GM18499 (cell line): Measurements from ENCODE around the gene VWA2.

Experiments
- ATAC-seq: cut with Tn5 transposase; IDR thresholded peaks from one replicate; pipeline ENCODE4 v1.9.1; 2021; ENCODE audit warnings: moderate number of reproducible peaks; ENCODE audit not compliant: insufficient read depth, unreplicated experiment

The VWA2 gene

DNA sequence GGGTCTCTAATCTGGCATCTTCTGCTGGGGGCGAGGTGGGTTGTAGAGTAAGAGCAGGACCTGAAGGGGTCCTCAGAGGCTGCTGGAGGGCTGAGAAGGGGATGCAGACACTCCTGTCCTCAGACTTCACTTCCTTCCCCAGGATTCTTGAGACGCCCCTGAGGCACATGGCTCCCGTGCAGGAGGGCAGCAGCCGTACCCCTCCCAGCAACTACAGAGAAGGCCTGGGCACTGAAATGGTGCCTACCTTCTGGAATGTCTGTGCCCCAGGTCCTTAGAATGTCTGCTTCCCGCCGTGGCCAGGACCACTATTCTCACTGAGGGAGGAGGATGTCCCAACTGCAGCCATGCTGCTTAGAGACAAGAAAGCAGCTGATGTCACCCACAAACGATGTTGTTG, 52.0 kb downstream of the VWA2 start:
- no peak for ATAC-seq

DNA sequence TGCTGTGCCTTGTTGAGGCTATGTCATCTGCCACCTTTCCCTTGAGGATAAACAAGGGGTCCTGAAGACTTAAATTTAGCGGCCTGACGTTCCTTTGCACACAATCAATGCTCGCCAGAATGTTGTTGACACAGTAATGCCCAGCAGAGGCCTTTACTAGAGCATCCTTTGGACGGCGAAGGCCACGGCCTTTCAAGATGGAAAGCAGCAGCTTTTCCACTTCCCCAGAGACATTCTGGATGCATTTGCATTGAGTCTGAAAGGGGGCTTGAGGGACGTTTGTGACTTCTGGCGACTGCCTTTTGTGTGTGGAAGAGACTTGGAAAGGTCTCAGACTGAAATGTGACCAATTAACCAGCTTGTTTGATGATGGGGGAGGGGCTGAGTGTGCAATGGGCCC, 52.5 kb downstream of the VWA2 start:
- no peak for ATAC-seq

DNA sequence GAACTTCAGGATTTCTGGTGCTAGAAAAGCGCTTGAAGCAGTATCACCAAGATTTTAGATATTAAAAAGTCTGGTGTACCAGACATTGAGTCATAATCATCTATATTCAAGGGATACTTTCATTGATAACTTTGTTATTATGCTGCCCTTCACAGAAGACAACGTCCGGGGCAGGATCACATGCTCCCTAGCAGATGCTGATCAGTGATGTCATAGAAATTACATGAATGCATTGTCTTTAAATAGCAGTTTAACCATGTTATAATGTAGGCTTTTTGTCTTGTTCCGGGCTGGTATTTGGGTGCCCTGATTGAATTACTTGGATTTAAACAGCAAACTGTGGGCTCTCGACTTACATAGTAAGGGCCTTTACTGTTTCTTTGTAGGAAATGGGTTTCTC, 54.0 kb downstream of the VWA2 start:
- no peak for ATAC-seq

DNA sequence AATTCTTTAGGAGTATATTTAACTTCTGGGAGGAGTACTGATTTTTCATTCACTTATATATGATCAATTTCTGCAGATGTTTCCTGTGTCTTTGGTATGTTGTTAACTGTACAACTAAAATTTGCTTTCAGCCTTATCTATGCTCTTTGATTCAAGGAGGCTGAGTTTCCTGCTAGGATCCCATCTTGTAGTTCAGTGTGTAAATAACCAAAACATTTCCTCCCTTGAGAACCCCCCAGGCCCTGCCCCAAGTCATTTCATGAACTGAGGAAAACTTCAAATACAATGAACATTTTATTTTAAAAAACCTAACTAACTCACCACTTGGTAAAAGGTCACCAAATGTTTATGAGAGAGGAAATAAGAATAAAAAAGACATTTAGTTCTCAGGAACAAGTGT, 55.5 kb downstream of the VWA2 start:
- ATAC-seq: no peak

DNA sequence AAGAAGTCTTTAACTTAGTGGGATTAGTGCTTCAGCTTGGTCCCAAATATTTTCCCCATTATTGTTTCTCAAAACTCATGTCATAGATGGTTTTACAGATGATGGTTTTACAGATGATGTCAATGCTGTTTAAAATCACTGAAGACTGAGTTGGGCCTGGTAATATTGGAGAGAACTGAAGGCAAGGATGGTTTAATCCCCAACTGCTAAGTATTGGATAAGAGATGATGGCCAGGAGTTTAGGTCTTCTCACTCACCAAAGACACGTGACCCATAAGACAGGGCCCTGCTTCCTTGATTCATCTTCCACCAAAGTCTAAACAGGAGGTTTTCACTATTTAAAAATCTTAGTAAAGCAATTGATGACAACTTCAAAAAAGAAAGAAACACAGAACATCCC, 56.3 kb downstream of the VWA2 start:
- ATAC-seq: no peak

DNA sequence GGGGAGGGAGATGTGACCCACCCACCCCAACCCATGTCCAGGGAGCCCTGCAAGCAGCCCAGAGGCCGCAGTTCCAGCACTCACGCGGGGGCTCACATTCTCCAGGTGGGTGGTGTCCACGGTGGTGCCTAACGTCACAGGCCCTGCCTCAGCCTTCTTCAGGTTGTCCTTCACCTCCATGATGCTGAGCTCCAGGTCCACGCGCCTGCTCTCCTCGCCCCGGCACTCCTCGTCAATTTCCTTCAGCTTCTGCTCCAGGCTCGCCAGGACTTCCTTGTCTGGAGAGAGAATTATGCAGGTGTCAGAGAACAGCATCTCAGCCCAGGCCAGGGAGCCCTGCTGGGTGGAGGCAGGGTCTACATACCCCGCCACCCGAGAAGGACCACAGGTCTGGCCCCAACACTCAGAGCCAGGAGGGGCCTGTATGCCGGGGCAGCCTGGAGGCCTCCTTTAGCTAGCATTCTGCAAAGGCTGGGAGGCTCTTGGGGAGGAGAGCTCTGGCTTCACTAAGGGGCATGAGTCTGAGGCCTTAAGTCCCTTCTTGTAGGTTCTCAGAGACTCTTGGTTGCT, 58.2 kb downstream of the VWA2 start:
- ATAC-seq: no peak

DNA sequence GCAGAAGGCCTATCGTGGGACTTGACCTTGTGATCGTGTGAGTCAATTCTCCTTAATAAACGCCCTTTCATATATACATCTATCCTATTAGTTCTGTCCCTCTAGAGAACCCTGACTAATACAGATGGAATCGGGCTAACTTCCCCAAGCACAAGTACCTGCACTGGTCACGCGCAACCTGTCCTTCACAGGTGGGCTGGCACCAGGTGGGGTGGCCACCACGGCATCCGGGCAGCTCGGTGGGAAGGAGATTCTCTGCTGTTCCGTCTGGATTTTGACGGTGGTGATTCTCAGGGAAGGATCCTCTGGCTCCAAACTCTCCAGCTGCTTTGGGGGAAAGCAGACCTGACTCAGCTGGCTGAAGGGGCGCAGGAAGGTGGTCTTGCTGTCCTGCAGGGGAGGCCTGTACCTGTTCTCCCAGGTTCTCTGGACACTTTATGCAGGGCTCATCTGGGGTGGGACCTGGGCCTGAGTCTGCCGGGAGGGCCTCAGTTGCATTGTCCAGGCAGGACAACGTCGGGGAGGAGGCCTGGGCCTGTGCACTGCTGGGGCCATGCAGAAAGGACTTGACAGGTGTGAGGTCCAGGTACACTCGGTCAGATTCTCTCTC, 61.1 kb downstream of the VWA2 start:
- no peak for ATAC-seq

DNA sequence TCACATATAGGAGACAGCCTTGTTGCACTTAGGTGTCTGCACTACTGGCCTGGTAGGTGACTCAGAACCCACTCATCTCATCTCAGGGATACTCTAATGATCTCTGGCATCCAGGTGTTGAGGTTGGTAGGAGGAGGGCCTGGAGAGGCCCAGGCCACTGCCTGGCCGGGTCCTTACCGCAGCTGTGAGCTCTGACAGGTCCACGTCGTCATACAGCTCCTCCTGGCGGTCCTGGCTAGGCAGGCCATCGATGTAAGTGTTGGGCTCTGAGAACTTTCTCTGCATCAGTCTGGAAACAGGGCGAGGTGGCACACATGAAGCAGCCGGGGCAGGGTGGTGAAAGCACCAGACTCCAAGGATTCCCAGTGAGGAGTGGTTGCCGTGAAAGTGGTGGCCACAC, 62.1 kb downstream of the VWA2 start:
- ATAC-seq: no peak

DNA sequence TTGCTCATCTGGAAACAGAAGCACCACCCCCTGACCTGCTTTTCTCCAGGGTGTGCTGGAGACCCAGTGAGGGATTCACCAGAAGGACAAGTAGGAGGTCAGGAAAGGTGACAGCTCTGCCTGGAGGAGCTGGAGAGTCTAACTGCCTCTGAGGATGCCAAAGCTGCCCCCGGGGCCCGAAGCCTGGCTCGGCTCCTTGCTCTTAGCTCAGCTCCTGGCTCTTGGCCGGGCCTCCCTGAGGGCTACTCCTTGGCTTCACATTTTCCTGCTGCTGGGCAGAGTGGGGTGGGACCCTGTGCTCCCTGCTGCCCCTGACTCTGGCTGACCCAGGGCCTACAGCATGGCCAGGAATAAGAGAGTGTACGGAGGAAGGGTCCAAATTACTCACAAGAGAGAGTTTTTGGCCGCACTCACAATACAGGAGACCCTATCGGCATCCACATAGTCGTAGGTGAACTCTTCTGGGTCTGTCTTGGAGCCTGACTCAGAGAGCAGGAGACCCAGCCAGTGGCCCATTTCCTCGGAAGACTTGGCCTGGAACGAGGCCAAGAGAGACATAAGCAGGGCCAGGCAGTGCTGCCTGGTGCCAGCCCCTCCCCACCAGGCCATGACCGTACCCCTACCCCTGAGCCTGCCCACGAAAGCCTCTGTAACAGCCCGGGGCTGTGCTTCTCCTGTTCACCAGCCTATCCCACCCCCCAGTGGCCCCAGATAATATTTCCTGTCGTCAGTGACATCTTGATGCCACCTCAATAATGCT, 63.1 kb downstream of the VWA2 start:
- no peak for ATAC-seq

DNA sequence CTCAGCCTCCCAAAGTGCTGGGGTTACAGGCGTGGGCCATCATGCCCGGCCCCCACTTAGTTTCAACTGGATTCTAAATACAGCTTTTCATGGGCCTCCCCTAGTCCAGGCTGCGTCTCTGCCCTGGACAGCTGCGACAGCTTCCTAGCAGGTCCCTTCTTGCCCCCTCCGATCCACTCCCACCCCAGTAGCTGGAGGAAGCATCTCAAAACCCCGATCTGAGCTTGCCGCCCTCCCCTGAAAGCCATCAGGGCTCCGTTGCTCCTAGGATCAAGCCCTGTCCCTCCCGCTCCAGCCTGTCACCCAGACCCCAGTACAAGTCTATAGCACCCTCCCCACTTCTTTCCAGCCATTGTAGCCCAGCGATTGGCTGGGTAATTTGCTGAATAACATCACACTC, 64.5 kb downstream of the VWA2 start:
- ATAC-seq: no peak

DNA sequence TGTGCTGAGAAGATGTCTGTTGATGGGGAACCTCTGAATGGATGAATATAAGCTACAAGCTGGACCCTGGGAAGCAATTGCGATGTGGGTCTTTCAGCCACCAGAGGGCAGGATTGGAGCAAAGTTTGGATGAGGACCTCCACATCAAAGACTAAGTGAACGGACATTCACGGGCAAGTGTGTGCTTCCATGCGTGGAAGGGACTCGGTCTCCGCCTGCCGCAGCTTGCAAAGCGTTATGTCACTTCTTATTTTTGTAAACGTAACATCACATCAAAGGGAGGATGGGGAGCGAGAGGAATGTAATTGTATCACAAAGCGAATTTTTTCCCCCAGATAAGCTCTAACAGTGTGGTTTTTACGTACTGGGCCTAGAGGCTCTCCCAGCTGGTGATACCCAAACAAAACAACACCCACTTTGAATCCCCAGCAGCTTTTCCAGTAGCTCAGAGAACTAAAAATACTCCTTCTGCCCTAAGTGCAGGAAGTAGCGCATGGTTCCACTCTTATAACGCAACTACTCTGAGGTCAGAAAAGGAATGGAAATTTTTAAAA, 65.0 kb downstream of the VWA2 start:
- peak; percentile 71 for ATAC-seq

DNA sequence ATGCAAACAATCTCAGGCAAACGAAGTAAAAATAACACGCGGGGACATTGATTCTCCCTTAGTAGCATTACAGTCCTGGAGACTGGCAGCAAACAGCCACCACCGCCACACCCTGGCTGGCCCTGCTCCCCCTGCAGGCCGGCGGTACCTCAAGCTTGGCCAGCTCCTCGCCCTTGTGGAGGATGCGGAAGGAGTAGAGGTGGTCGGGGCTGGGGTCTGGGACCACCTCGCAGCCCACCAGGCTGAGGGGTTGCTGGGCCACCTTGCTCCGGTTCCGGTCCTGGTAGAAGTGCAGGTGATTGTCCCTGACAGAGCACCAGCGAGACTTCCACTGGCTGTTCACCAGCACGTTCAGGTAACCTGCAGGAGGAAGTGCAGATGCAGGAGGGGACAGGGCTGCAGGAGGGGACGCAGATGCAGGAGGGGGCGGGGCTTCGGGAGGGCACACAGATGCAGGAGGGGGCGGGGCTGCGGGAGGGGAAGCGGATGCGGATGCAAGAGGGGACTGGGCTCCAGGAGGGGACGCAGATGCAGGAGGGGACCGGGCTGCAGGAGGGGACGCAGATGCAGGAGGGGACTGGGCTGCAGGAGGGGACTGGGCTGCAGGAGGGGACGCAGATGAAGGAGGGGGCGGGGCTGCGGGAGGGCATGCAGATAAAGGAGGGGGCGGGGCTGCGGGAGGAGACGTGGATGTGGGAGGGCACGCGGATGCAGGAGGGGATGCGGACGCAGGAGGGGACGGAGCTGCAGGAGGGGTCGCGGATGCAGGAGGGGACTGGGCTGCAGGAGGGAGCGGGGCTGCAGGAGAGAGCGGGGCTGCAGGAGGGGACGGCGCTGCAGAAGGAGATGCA, 65.7 kb downstream of the VWA2 start:
- peak; percentile 25 for ATAC-seq

DNA sequence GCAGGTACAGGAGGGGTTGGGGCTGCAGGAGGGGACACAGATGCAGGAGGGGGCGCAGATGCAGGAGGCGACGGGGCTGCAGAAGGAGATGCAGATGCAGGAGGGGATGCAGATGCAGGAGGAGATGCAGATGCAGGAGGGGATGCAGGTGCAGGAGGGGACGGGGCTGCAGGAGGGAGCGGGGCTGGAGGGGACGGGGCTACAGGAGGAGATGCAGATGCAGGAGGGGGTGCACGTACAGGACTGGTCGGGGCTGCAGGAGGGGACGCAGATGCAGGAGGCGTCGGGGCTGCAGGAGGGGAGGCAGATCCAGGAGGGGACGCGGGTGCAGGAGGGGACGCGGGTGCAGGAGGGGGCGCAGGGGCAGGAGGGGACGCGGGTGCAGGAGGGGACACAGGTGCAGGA, 66.5 kb downstream of the VWA2 start:
- no peak for ATAC-seq

DNA sequence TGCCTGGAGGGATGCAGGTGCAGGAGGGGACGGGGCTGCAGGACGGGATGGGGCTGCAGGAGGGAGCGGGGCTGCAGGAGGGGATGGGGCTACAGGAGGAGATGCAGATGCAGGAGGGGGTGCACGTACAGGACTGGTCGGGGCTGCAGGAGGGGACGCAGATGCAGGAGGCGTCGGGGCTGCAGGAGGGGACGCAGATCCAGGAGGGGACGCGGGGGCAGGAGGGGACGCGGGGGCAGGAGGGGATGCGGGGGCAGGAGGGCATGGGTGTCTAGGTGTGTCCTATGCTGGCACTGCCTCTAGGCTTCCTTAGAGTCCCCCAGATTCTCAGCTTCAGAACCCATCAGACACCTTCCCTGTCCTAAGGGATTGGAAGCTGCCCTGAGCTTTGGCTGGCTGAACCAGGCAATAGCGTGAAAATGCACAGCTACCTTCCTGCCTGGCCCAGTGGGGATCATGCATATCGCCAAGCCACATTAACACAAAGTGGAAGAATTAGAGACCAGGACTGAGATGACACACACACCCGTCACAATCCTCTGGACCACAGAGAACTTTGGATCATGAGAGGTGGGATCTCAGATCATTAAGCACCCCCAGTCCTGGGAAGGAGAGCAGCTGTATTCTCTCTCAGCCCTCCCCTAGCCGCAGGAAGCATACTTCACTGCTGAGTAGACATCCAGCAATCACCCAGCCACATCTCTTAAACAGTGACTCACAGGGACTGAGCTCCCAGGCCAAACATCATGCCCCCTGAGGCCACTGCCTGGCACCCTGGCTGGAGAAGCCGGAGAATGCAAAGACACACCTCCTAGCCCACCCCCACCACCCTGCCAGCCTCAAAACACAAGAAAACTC, 67.3 kb downstream of the VWA2 start:
- ATAC-seq: no peak

DNA sequence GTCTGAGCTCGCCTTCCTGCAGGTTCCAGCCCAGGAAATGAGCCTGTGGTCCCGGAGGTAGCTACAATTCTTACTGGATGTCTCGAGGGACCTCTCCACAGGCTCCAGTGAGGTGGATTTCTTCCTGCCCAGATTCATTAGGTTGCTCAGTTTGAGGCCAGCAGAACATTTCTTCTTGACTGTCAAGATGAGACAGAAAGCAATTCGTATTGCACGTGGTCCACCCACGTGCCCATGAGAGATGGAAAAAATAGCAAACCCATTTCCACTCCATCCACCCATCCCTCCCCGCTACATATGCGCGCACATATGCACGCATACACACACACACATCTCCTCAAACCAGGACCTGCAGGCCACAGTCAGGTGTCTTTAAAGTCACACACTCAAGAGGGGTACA, 68.7 kb downstream of the VWA2 start:
- no peak for ATAC-seq

DNA sequence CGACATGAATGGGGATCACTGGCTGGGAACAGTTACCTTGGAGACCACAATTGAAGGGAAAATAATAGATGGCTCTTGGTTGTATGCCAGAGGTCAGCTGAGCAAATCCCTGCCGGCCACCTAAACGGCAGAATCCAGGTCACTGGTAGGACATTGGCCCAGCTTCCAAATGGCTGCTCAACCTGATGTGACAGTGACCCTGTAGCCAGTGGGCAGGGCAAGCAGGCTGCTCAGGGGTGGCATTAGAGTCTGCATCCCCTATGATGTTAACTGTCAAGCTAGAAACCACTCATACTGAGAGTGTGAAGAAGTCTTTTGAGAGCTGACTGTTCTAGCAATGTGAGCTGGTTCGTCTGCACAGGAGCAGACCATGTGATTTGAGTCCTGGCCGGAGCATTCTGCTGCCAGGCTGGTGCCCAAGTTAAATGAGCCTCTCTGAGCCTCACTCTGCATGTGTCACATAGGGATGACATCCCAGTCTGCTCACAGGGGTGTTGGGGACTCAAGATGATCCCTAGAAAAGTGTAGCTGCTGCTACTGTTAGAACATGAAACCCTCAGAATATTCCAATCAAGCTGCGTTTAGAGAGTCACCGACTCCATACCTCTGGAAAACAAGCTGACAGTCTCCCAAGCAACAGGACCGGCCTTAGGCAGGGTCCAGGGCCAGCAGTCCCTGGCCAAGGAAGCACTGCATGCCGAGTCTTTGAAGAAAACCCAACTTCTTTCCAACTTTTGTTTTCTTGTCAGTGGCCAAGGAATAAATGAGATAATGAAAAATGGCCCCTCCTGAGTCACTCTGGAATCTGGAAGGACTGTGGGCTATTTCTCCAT, 69.7 kb downstream of the VWA2 start:
- no peak for ATAC-seq

DNA sequence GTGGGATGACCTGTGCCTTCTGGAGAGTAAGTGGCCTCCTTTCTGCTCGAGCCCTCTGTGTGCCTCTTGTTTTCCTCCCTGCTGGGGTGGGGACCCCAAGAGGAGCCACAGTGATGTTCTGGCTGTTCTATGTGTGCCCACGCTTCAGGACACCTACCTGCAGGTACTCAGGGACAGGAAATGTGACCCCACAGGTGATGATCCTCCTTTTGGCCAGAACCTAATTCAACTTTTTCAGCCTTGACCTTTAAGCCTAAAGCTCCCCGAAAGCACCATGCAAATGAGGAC, 70.3 kb downstream of the VWA2 start:
- no peak for ATAC-seq

DNA sequence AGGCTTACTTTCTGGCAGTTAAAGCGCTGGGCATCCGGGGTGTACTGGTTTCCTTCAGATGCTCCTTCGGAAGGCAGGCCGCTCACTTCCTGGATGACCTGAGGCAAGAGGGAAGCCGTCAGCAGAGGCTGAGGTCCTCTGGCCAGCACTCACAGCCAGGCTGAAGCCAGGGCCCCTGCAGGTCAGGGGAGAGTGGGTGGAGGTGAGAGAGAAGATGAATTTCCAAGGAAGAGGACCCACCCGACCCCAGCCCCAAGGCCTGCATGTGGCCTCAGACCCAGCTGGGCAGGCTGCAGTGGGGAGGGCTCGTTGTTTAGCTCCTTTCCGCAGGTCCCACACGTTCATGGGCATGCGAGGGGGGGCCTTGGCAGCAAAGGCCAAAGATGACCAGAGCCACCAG, 71.3 kb downstream of the VWA2 start:
- no peak for ATAC-seq

DNA sequence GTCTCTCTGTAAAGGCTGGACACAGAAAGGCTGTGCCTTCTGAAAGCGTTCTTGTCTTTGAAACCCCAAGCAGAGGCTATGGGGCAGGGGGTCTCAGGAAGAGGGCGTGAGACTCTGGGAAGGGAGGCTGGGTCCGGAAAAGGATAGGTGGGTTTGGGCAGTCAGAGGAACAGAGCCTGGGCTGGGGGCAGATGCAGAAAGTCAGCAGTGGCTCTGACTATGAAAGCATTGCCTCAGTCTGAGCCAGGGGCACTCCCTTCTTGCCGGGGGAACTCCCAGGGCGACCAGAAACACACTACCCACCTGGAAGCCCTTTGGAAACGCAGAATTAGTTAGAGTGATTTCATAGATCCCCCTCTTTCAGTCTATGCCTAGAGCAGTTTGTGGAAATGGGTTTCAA, 72.0 kb downstream of the VWA2 start:
- no peak for ATAC-seq
